Endodermal cell (in vitro differentiated cells): ENCODE data around the gene CLSTN2. TPM values are rescaled to one million over a fixed set of nuclear protein-coding genes. Genes with fewer than 3 reads are reported as not detected.

ENCODE experiments used
- DNase-seq: peaks from one replicate; pipeline ENCODE4 v3.0.0-alpha.2; 2017
- H3K27ac ChIP-seq: 2 replicates; pipeline ENCODE4 v1.5.1; 2013; ENCODE audit warnings: mild to moderate bottlenecking, low read depth, low read length, moderate library complexity
- H3K27me3 ChIP-seq: 2 replicates; pipeline ENCODE4 v1.6.1; 2013; ENCODE audit warnings: mild to moderate bottlenecking, low read length, moderate library complexity; ENCODE audit not compliant: insufficient read depth, control insufficient read depth, poor library complexity, severe bottlenecking
- H3K36me3 ChIP-seq: 2 replicates; pipeline ENCODE4 v1.7.0; 2013; ENCODE audit warnings: mild to moderate bottlenecking, low read length, moderate library complexity; ENCODE audit not compliant: control insufficient read depth, insufficient read depth
- H3K4me1 ChIP-seq: one replicate; pipeline ENCODE4 v1.7.0; 2013; ENCODE audit warnings: low read length; ENCODE audit not compliant: control insufficient read depth, insufficient read depth
- H3K4me3 ChIP-seq: 2 replicates; pipeline ENCODE4 v1.5.1; 2013; ENCODE audit warnings: mild to moderate bottlenecking, low read length, moderate library complexity
- H3K9ac ChIP-seq: 2 replicates; pipeline ENCODE4 v1.6.1; 2013; ENCODE audit warnings: mild to moderate bottlenecking, low read length, moderate library complexity; ENCODE audit not compliant: poor library complexity, severe bottlenecking; ENCODE audit errors: extremely low read depth
- H3K9me3 ChIP-seq: 2 replicates; pipeline ENCODE4 v1.6.1; 2013; ENCODE audit warnings: mild to moderate bottlenecking, low read length, moderate library complexity; ENCODE audit not compliant: control insufficient read depth
- H3K27ac Mint-ChIP-seq: 2 replicates; pipeline ENCODE4 v1.8.0; 2020; ENCODE audit warnings: mixed read lengths
- H3K27me3 Mint-ChIP-seq: 2 replicates; pipeline ENCODE4 v1.8.0; 2021; ENCODE audit warnings: mild to moderate bottlenecking, mixed read lengths; ENCODE audit not compliant: insufficient read depth
- H3K36me3 Mint-ChIP-seq: 2 replicates; pipeline ENCODE4 v1.8.0; 2020; ENCODE audit warnings: low read depth, mixed read lengths
- H3K4me1 Mint-ChIP-seq: 2 replicates; pipeline ENCODE4 v1.8.0; 2020; ENCODE audit warnings: mixed read lengths
- H3K4me3 Mint-ChIP-seq: 2 replicates; pipeline ENCODE4 v1.8.0; 2020; ENCODE audit warnings: mild to moderate bottlenecking, moderate library complexity, mixed read lengths
- H3K9me3 Mint-ChIP-seq: 2 replicates; pipeline ENCODE4 v1.8.0; 2020; ENCODE audit warnings: mild to moderate bottlenecking, mixed read lengths
- WGBS, 2 experiments: methylation state at CpG; one replicate each; pipeline versions ENCODE4 v1.1.5 to v1.1.7; 2013; ENCODE audit warnings: missing lambda C conversion rate in 2 of 2, mixed read lengths in 1 of 2; ENCODE audit not compliant: insufficient coverage in 1 of 2, insufficient read length in 1 of 2; 5-methylcytosine and 5-hydroxymethylcytosine counted together
- total RNA-seq, 2 donors: library from RNA; stranded (reverse); fragmentation: NEBNext Ultra II Directional in 1 of 2; extraction: Animal tissue kit (Norgen Biotek cat#: 25700) in 1 of 2; gene quantifications; 2 replicates in 1 of 2; 3 replicates in 1 of 2; pipeline ENCODE4 v1.2.1, GENCODE V29; 2021
- TF ChIP-seq, protein P1 (sequence below): fragments of 200-600 bp; sonication (generic); conservative IDR thresholded peaks from 2 replicates; pipeline ENCODE4 v1.5.0; 2021; ENCODE audit warnings: antibody characterized with exemption, mild to moderate bottlenecking

Gene CLSTN2
- total RNA-seq, 2 donors from 2014 or later = 0.13 to 0.42 TPM

GRCh38 chr3:140568131-140568530, 633.1 kb downstream of the CLSTN2 start:
- H3K36me3 ChIP-seq = no peaks in the 10 kb centered on the region
- WGBS, 2 experiments = 95% methylated on average over 2 of the region's 2 CpGs; no CpG with 5 or more reads in 1 of the 2 experiments
- no peak overlapping the region for H3K9ac ChIP-seq
- no peaks in the 10 kb centered on the region for H3K4me1 ChIP-seq
- DNase-seq = no peak
- H3K4me3 ChIP-seq = no peak overlapping the region
- H3K4me1 Mint-ChIP-seq = no peaks in the 10 kb centered on the region
- H3K9me3 Mint-ChIP-seq = peaks cover 2% of the 10 kb centered on the region
- peaks cover 10% of the 10 kb centered on the region for H3K27me3 ChIP-seq
- H3K27ac ChIP-seq = no peak overlapping the region
- no peaks in the 10 kb centered on the region for H3K9me3 ChIP-seq
- TF ChIP-seq, protein P1, sequence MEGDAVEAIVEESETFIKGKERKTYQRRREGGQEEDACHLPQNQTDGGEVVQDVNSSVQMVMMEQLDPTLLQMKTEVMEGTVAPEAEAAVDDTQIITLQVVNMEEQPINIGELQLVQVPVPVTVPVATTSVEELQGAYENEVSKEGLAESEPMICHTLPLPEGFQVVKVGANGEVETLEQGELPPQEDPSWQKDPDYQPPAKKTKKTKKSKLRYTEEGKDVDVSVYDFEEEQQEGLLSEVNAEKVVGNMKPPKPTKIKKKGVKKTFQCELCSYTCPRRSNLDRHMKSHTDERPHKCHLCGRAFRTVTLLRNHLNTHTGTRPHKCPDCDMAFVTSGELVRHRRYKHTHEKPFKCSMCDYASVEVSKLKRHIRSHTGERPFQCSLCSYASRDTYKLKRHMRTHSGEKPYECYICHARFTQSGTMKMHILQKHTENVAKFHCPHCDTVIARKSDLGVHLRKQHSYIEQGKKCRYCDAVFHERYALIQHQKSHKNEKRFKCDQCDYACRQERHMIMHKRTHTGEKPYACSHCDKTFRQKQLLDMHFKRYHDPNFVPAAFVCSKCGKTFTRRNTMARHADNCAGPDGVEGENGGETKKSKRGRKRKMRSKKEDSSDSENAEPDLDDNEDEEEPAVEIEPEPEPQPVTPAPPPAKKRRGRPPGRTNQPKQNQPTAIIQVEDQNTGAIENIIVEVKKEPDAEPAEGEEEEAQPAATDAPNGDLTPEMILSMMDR = no peak
- H3K27ac Mint-ChIP-seq = no peak overlapping the region
- H3K4me3 Mint-ChIP-seq = no peak overlapping the region
- H3K36me3 Mint-ChIP-seq = no peaks in the 10 kb centered on the region
- peaks cover 6% of the 10 kb centered on the region for H3K27me3 Mint-ChIP-seq

- H3K4me1 Mint-ChIP-seq = no peaks in the 10 kb centered on the region
- no peaks in the 10 kb centered on the region for H3K4me1 ChIP-seq
- WGBS, 2 experiments = 74 to 100% methylated on average over 2 to 3 of the region's 3 CpGs
- peaks cover 6% of the 10 kb centered on the region for H3K27me3 Mint-ChIP-seq
- peaks cover 10% of the 10 kb centered on the region for H3K27me3 ChIP-seq
- H3K4me3 Mint-ChIP-seq = no peak overlapping the region
- H3K4me3 ChIP-seq = no peak overlapping the region
- H3K36me3 Mint-ChIP-seq = no peaks in the 10 kb centered on the region
- no peak overlapping the region for H3K9ac ChIP-seq
- no peak overlapping the region for H3K27ac Mint-ChIP-seq
- no peaks in the 10 kb centered on the region for H3K36me3 ChIP-seq
- peaks cover 2% of the 10 kb centered on the region for H3K9me3 Mint-ChIP-seq
- DNase-seq = no peak
- no peaks in the 10 kb centered on the region for H3K9me3 ChIP-seq
- TF ChIP-seq, protein P1 = no peak
- no peak overlapping the region for H3K27ac ChIP-seq
These were observed 634.0 kb downstream of the CLSTN2 start for GRCh38 chr3:140568842-140569520.

GRCh38 chr3:140570602-140571001, 635.6 kb downstream of the CLSTN2 start:
- Mint-ChIP-seq H3K27me3 (peaks cover 6% of the 10 kb centered on the region), H3K27ac (no peak overlapping the region), H3K4me3 (no peak overlapping the region), H3K4me1 (no peaks in the 10 kb centered on the region), H3K36me3 (no peaks in the 10 kb centered on the region), H3K9me3 (peaks cover 2% of the 10 kb centered on the region)
- TF ChIP-seq, protein P1 = no peak
- Histone ChIP-seq H3K9me3 (no peaks in the 10 kb centered on the region), H3K4me3 (no peak overlapping the region), H3K4me1 (no peaks in the 10 kb centered on the region), H3K27me3 (peaks cover 10% of the 10 kb centered on the region), H3K36me3 (no peaks in the 10 kb centered on the region), H3K9ac (no peak overlapping the region), H3K27ac (no peak overlapping the region)
- no peak for DNase-seq
- 74 to 87% methylated on average over 2 to 3 of the region's 3 CpGs for WGBS, 2 experiments
